Mammary epithelial cell (primary cell): ENCODE results near the gene ATP2B3.

Source experiments
- CTCF ChIP-seq, 2 donors: IDR thresholded peaks in 1 of 2; conservative IDR thresholded peaks in 1 of 2; 2 replicates each; pipeline ENCODE4 v1.5.1; 2011 to 2012; ENCODE audit warnings: inconsistent platforms in 2 of 2, low read length in 2 of 2, mild to moderate bottlenecking in 2 of 2, control low read depth in 1 of 2, low read depth in 1 of 2; ENCODE audit not compliant: insufficient read depth in 1 of 2; ENCODE audit errors: extremely low read depth in 1 of 2
- EZH2 ChIP-seq: IDR thresholded peaks from 2 replicates; pipeline ENCODE4 v1.6.1; 2012; ENCODE audit warnings: low read length, inconsistent platforms, borderline replicate concordance

- TF ChIP-seq CTCF (conservative IDR thresholded peaks at IDR 0.05 in 1 of 2, IDR thresholded peaks at IDR 0.05 in 1 of 2; ENCODE audit: extremely low read depth in 1 of 2, insufficient read depth in 1 of 2, low read depth in 1 of 2, low read length in 2 of 2) (no peak), EZH2 (no peak)
Observed at GRCh38 chrX:153602601-153603000, 85.2 kb downstream of the ATP2B3 start.
